HG02943 (cell line): ENCODE data around the gene CKAP5.

Experiments used
- ATAC-seq: cut with Tn5 transposase; IDR thresholded peaks from one replicate; pipeline ENCODE4 v1.9.1; 2021; ENCODE audit warnings: mild to moderate bottlenecking, low read depth, moderate library complexity; ENCODE audit not compliant: unreplicated experiment

CKAP5 gene

GRCh38 chr11:46845740-46846509 is at the start of gene CKAP5:
Gene CKAP5 (minus strand): TSS chr11:46846280. CDS start chr11:46821231, 25,049 bp downstream.
- peak; percentile 93 for ATAC-seq

GRCh38 chr11:46895821-46896220 is 49.7 kb upstream of the CKAP5 start:
- no peak for ATAC-seq

- ATAC-seq, result no peak
Measured at GRCh38 chr11:46894961-46895360, 48.9 kb upstream of the CKAP5 start.

- no peak for ATAC-seq
Measured at GRCh38 chr11:46894506-46894905, 48.4 kb upstream of the CKAP5 start.

- ATAC-seq, result no peak
Measured at GRCh38 chr11:46892838-46893237, 46.8 kb upstream of the CKAP5 start.

- ATAC-seq, result no peak
Measured at GRCh38 chr11:46892109-46892508, 46.0 kb upstream of the CKAP5 start.

- no peak for ATAC-seq
Measured at GRCh38 chr11:46890665-46891064, 44.6 kb upstream of the CKAP5 start.

GRCh38 chr11:46889689-46890475 is 43.8 kb upstream of the CKAP5 start:
- no peak for ATAC-seq

- ATAC-seq, result no peak
Measured at GRCh38 chr11:46889251-46889650, 43.2 kb upstream of the CKAP5 start.

GRCh38 chr11:46888636-46889035 is 42.6 kb upstream of the CKAP5 start:
- ATAC-seq, result no peak

- no peak for ATAC-seq
Measured at GRCh38 chr11:46886211-46886610, 40.1 kb upstream of the CKAP5 start.

- ATAC-seq, result no peak
Measured at GRCh38 chr11:46879056-46879585, 33.0 kb upstream of the CKAP5 start.

- no peak for ATAC-seq
Measured at GRCh38 chr11:46877580-46877979, 31.5 kb upstream of the CKAP5 start.

- ATAC-seq, result no peak
Measured at GRCh38 chr11:46876471-46876870, 30.4 kb upstream of the CKAP5 start.

GRCh38 chr11:46874586-46874985 is 28.5 kb upstream of the CKAP5 start:
- no peak for ATAC-seq

- ATAC-seq, result no peak
Measured at GRCh38 chr11:46868912-46869311, 22.8 kb upstream of the CKAP5 start.

- no peak for ATAC-seq
Measured at GRCh38 chr11:46865340-46865739, 19.3 kb upstream of the CKAP5 start.

GRCh38 chr11:46860218-46860617 is 14.1 kb upstream of the CKAP5 start:
- no peak for ATAC-seq

GRCh38 chr11:46858920-46859546 is 13.0 kb upstream of the CKAP5 start:
- ATAC-seq, result no peak

GRCh38 chr11:46857666-46858065 is 11.6 kb upstream of the CKAP5 start:
- no peak for ATAC-seq
